ENCODE measurements around the gene RCAN2.

Gene RCAN2

GRCh38 chr6:46291275-46291633 lies 200.0 kb downstream of the RCAN2 start:
- Histone ChIP-seq H3K4me2 (ENCODE audit: insufficient read depth, low read length, poor library complexity, severe bottlenecking) (no peak overlapping the region), H3K18ac (ENCODE audit: low read length) (no peak overlapping the region), H3K79me1 (ENCODE audit: low read depth, low read length) (no peaks in the 10 kb centered on the region), H3K23ac (ENCODE audit: low read depth, low read length, poor library complexity) (no peak overlapping the region), H2AFZ (ENCODE audit: low read length) (no peak overlapping the region), H2AK5ac (ENCODE audit: low read depth, low read length) (no peak overlapping the region), H2BK120ac (ENCODE audit: low read depth, low read length) (no peak overlapping the region), H3K9me3 (replicated peaks in 1 of 2; ENCODE audit: control insufficient read depth in 2 of 2, insufficient read depth in 1 of 2, low read depth in 1 of 2, low read length in 2 of 2) (no peaks in the 10 kb centered on the region), H3K4ac (ENCODE audit: low read length) (no peak overlapping the region), H3K27me3 (ENCODE audit: control insufficient read depth in 3 of 3, insufficient read depth in 3 of 3, low read depth in 1 of 3, low read length in 3 of 3) (no peaks in the 10 kb centered on the region), H3K4me3 (ENCODE audit: low read length in 2 of 2) (no peak overlapping the region), H3K4me1 (ENCODE audit: control insufficient read depth in 2 of 2, insufficient read depth in 1 of 2, low read depth in 1 of 2, low read length in 2 of 2) (peaks cover 0 to 1% of the 10 kb centered on the region in 2 donors), H3K14ac (ENCODE audit: low read length) (no peak overlapping the region), H2BK15ac (ENCODE audit: low read length) (no peak overlapping the region), H4K8ac (ENCODE audit: low read depth, low read length) (no peak overlapping the region), H3K27ac (replicated peaks; ENCODE audit: low read length) (no peak overlapping the region), H3K9ac (ENCODE audit: low read depth, low read length, poor library complexity) (no peak overlapping the region), H3K36me3 (replicated peaks in 1 of 2; ENCODE audit: control insufficient read depth in 2 of 2, insufficient read depth in 2 of 2, low read length in 2 of 2) (no peaks in the 10 kb centered on the region), H2BK5ac (ENCODE audit: low read length) (no peak overlapping the region), H2BK12ac (ENCODE audit: low read length) (no peak overlapping the region), H4K91ac (ENCODE audit: low read depth, low read length, poor library complexity) (no peak overlapping the region)
- no peak for DNase-seq (ENCODE audit: low spot score)
- WGBS, 2 donors (ENCODE audit: extremely low coverage in 2 of 2, insufficient read length in 2 of 2, insufficient replicate concordance in 1 of 2), result no CpG with 5 or more reads among the region's 2 CpGs

GRCh38 chr6:46290421-46291274 lies 200.6 kb downstream of the RCAN2 start:
- WGBS, 2 donors (ENCODE audit: extremely low coverage in 2 of 2, insufficient read length in 2 of 2, insufficient replicate concordance in 1 of 2), result no CpG with 5 or more reads among the region's 4 CpGs

GRCh38 chr6:46289898-46290297 lies 201.4 kb downstream of the RCAN2 start:
- Histone ChIP-seq H3K14ac (ENCODE audit: low read length) (no peak overlapping the region), H3K4ac (ENCODE audit: low read length) (no peak overlapping the region), H2BK5ac (ENCODE audit: low read length) (no peak overlapping the region), H3K9ac (ENCODE audit: low read depth, low read length, poor library complexity) (no peak overlapping the region), H2AK5ac (ENCODE audit: low read depth, low read length) (no peak overlapping the region), H3K4me2 (ENCODE audit: insufficient read depth, low read length, poor library complexity, severe bottlenecking) (no peak overlapping the region), H3K36me3 (replicated peaks in 1 of 2; ENCODE audit: control insufficient read depth in 2 of 2, insufficient read depth in 2 of 2, low read length in 2 of 2) (no peaks in the 10 kb centered on the region), H2BK12ac (ENCODE audit: low read length) (no peak overlapping the region), H3K23ac (ENCODE audit: low read depth, low read length, poor library complexity) (no peak overlapping the region), H3K18ac (ENCODE audit: low read length) (no peak overlapping the region), H3K79me1 (ENCODE audit: low read depth, low read length) (no peaks in the 10 kb centered on the region), H2AFZ (ENCODE audit: low read length) (no peak overlapping the region), H4K91ac (ENCODE audit: low read depth, low read length, poor library complexity) (no peak overlapping the region), H2BK120ac (ENCODE audit: low read depth, low read length) (no peak overlapping the region), H3K9me3 (replicated peaks in 1 of 2; ENCODE audit: control insufficient read depth in 2 of 2, insufficient read depth in 1 of 2, low read depth in 1 of 2, low read length in 2 of 2) (no peaks in the 10 kb centered on the region), H3K27me3 (ENCODE audit: control insufficient read depth in 3 of 3, insufficient read depth in 3 of 3, low read depth in 1 of 3, low read length in 3 of 3) (no peaks in the 10 kb centered on the region), H3K27ac (replicated peaks; ENCODE audit: low read length) (no peak overlapping the region), H4K8ac (ENCODE audit: low read depth, low read length) (no peak overlapping the region), H3K4me3 (ENCODE audit: low read length in 2 of 2) (no peak overlapping the region), H2BK15ac (ENCODE audit: low read length) (no peak overlapping the region), H3K4me1 (ENCODE audit: control insufficient read depth in 2 of 2, insufficient read depth in 1 of 2, low read depth in 1 of 2, low read length in 2 of 2) (peaks cover 0 to 1% of the 10 kb centered on the region in 2 donors)
- WGBS, 2 donors (ENCODE audit: extremely low coverage in 2 of 2, insufficient read length in 2 of 2, insufficient replicate concordance in 1 of 2), result no CpG with 5 or more reads among the region's 2 CpGs
- no peak for DNase-seq (ENCODE audit: low spot score)

More at GRCh38 chr6:46290421-46291274, 200.6 kb downstream of the RCAN2 start:
- Histone ChIP-seq H3K23ac (ENCODE audit: low read depth, low read length, poor library complexity) (no peak overlapping the region), H3K9me3 (replicated peaks in 1 of 2; ENCODE audit: control insufficient read depth in 2 of 2, insufficient read depth in 1 of 2, low read depth in 1 of 2, low read length in 2 of 2) (no peaks in the 10 kb centered on the region), H2BK15ac (ENCODE audit: low read length) (no peak overlapping the region), H3K27ac (replicated peaks; ENCODE audit: low read length) (no peak overlapping the region), H2BK12ac (ENCODE audit: low read length) (no peak overlapping the region), H4K91ac (ENCODE audit: low read depth, low read length, poor library complexity) (no peak overlapping the region), H3K79me1 (ENCODE audit: low read depth, low read length) (no peaks in the 10 kb centered on the region), H3K4me2 (ENCODE audit: insufficient read depth, low read length, poor library complexity, severe bottlenecking) (no peak overlapping the region), H3K4me1 (ENCODE audit: control insufficient read depth in 2 of 2, insufficient read depth in 1 of 2, low read depth in 1 of 2, low read length in 2 of 2) (peaks cover 0 to 1% of the 10 kb centered on the region in 2 donors), H2BK5ac (ENCODE audit: low read length) (no peak overlapping the region), H3K14ac (ENCODE audit: low read length) (no peak overlapping the region), H3K9ac (ENCODE audit: low read depth, low read length, poor library complexity) (no peak overlapping the region), H3K36me3 (replicated peaks in 1 of 2; ENCODE audit: control insufficient read depth in 2 of 2, insufficient read depth in 2 of 2, low read length in 2 of 2) (no peaks in the 10 kb centered on the region), H4K8ac (ENCODE audit: low read depth, low read length) (no peak overlapping the region), H2AFZ (ENCODE audit: low read length) (no peak overlapping the region), H2BK120ac (ENCODE audit: low read depth, low read length) (no peak overlapping the region), H3K18ac (ENCODE audit: low read length) (no peak overlapping the region), H3K4ac (ENCODE audit: low read length) (no peak overlapping the region), H3K27me3 (ENCODE audit: control insufficient read depth in 3 of 3, insufficient read depth in 3 of 3, low read depth in 1 of 3, low read length in 3 of 3) (no peaks in the 10 kb centered on the region), H2AK5ac (ENCODE audit: low read depth, low read length) (no peak overlapping the region), H3K4me3 (ENCODE audit: low read length in 2 of 2) (no peak overlapping the region)
- DNase-seq (ENCODE audit: low spot score), result no peak

GRCh38 chr6:46288835-46289234 lies 202.4 kb downstream of the RCAN2 start:
- WGBS, 2 donors (ENCODE audit: extremely low coverage in 2 of 2, insufficient read length in 2 of 2, insufficient replicate concordance in 1 of 2), result no CpG with 5 or more reads among the region's 3 CpGs
- Histone ChIP-seq H4K91ac (ENCODE audit: low read depth, low read length, poor library complexity) (no peak overlapping the region), H3K4me1 (ENCODE audit: control insufficient read depth in 2 of 2, insufficient read depth in 1 of 2, low read depth in 1 of 2, low read length in 2 of 2) (peaks cover 0 to 1% of the 10 kb centered on the region in 2 donors), H2AK5ac (ENCODE audit: low read depth, low read length) (no peak overlapping the region), H2AFZ (ENCODE audit: low read length) (no peak overlapping the region), H3K27me3 (ENCODE audit: control insufficient read depth in 3 of 3, insufficient read depth in 3 of 3, low read depth in 1 of 3, low read length in 3 of 3) (no peaks in the 10 kb centered on the region), H4K8ac (ENCODE audit: low read depth, low read length) (no peak overlapping the region), H3K14ac (ENCODE audit: low read length) (no peak overlapping the region), H2BK15ac (ENCODE audit: low read length) (no peak overlapping the region), H3K4me3 (ENCODE audit: low read length in 2 of 2) (no peak overlapping the region), H3K23ac (ENCODE audit: low read depth, low read length, poor library complexity) (no peak overlapping the region), H2BK5ac (ENCODE audit: low read length) (no peak overlapping the region), H2BK120ac (ENCODE audit: low read depth, low read length) (no peak overlapping the region), H2BK12ac (ENCODE audit: low read length) (no peak overlapping the region), H3K4ac (ENCODE audit: low read length) (no peak overlapping the region), H3K18ac (ENCODE audit: low read length) (no peak overlapping the region), H3K27ac (replicated peaks; ENCODE audit: low read length) (no peak overlapping the region), H3K36me3 (replicated peaks in 1 of 2; ENCODE audit: control insufficient read depth in 2 of 2, insufficient read depth in 2 of 2, low read length in 2 of 2) (no peaks in the 10 kb centered on the region), H3K79me1 (ENCODE audit: low read depth, low read length) (no peaks in the 10 kb centered on the region), H3K9ac (ENCODE audit: low read depth, low read length, poor library complexity) (no peak overlapping the region), H3K4me2 (ENCODE audit: insufficient read depth, low read length, poor library complexity, severe bottlenecking) (no peak overlapping the region), H3K9me3 (replicated peaks in 1 of 2; ENCODE audit: control insufficient read depth in 2 of 2, insufficient read depth in 1 of 2, low read depth in 1 of 2, low read length in 2 of 2) (no peaks in the 10 kb centered on the region)
- no peak for DNase-seq (ENCODE audit: low spot score)
